ENCODE results near the gene PLCD3.

Gene PLCD3

GRCh38 chr17:45108051-45108450 lies 24.3 kb downstream of the PLCD3 start:
- Histone ChIP-seq H3K9ac (ENCODE audit: low read length) (no peak overlapping the region), H2AFZ (ENCODE audit: low read length) (no peak overlapping the region), H3K4me3 (ENCODE audit: low read length) (no peak overlapping the region), H3K9me2 (replicated peaks; ENCODE audit: insufficient read depth, low read length) (no peaks in the 10 kb centered on the region), H3K9me3 (replicated peaks; ENCODE audit: insufficient read depth, low read length) (no peaks in the 10 kb centered on the region), H3K4me1 (ENCODE audit: low read length) (no peaks in the 10 kb centered on the region), H3F3A (ENCODE audit: insufficient read depth, low read length) (no peaks in the 10 kb centered on the region), H3K27me3 (replicated peaks; ENCODE audit: insufficient read depth, low read length) (no peaks in the 10 kb centered on the region), H4K20me1 (ENCODE audit: insufficient read depth, low read length) (no peaks in the 10 kb centered on the region), H3K27ac (ENCODE audit: low read length) (no peak overlapping the region), H3K4me2 (ENCODE audit: low read depth, low read length) (no peak overlapping the region), H3K79me2 (ENCODE audit: low read length) (no peaks in the 10 kb centered on the region), H3K36me3 (replicated peaks; ENCODE audit: insufficient read depth, low read length) (peaks cover 8% of the 10 kb centered on the region; the same call in 1 of the 2 replicates)
- no peak for DNase-seq
- TF ChIP-seq EZH2 (optimal IDR thresholded peaks at IDR 0.05; ENCODE audit: low read depth, low read length) (no peak), EZH2phosphoT487 (IDR thresholded peaks at IDR 0.05; ENCODE audit: low read length) (no peak), CTCF (IDR thresholded peaks at IDR 0.05; ENCODE audit: low read length) (no peak)

- Histone ChIP-seq H3F3A (ENCODE audit: insufficient read depth, low read length) (no peaks in the 10 kb centered on the region), H3K9ac (ENCODE audit: low read length) (no peak overlapping the region), H3K27me3 (replicated peaks; ENCODE audit: insufficient read depth, low read length) (no peaks in the 10 kb centered on the region), H2AFZ (ENCODE audit: low read length) (no peak overlapping the region), H3K9me2 (replicated peaks; ENCODE audit: insufficient read depth, low read length) (no peaks in the 10 kb centered on the region), H4K20me1 (ENCODE audit: insufficient read depth, low read length) (no peaks in the 10 kb centered on the region), H3K9me3 (replicated peaks; ENCODE audit: insufficient read depth, low read length) (no peaks in the 10 kb centered on the region), H3K79me2 (ENCODE audit: low read length) (no peaks in the 10 kb centered on the region), H3K4me1 (ENCODE audit: low read length) (no peaks in the 10 kb centered on the region), H3K36me3 (replicated peaks; ENCODE audit: insufficient read depth, low read length) (peaks cover 8% of the 10 kb centered on the region; the same call in 1 of the 2 replicates), H3K27ac (ENCODE audit: low read length) (no peak overlapping the region), H3K4me2 (ENCODE audit: low read depth, low read length) (no peak overlapping the region), H3K4me3 (ENCODE audit: low read length) (no peak overlapping the region)
- no peak for DNase-seq
- TF ChIP-seq EZH2phosphoT487 (IDR thresholded peaks at IDR 0.05; ENCODE audit: low read length), result no peak
- no peak for TF ChIP-seq CTCF (IDR thresholded peaks at IDR 0.05; ENCODE audit: low read length)
- no peak for TF ChIP-seq EZH2 (optimal IDR thresholded peaks at IDR 0.05; ENCODE audit: low read depth, low read length)
Observed at GRCh38 chr17:45107293-45108010, 24.9 kb downstream of the PLCD3 start.

GRCh38 chr17:45106582-45106981 lies 25.7 kb downstream of the PLCD3 start:
- Histone ChIP-seq H3K36me3 (replicated peaks; ENCODE audit: insufficient read depth, low read length) (peaks cover 8% of the 10 kb centered on the region; the same call in 1 of the 2 replicates), H3K27me3 (replicated peaks; ENCODE audit: insufficient read depth, low read length) (no peaks in the 10 kb centered on the region), H3K79me2 (ENCODE audit: low read length) (no peaks in the 10 kb centered on the region), H3K9me3 (replicated peaks; ENCODE audit: insufficient read depth, low read length) (no peaks in the 10 kb centered on the region), H3K4me3 (ENCODE audit: low read length) (no peak overlapping the region), H3K9ac (ENCODE audit: low read length) (no peak overlapping the region), H3K4me2 (ENCODE audit: low read depth, low read length) (no peak overlapping the region), H3K9me2 (replicated peaks; ENCODE audit: insufficient read depth, low read length) (no peaks in the 10 kb centered on the region), H3K4me1 (ENCODE audit: low read length) (no peaks in the 10 kb centered on the region), H3F3A (ENCODE audit: insufficient read depth, low read length) (no peaks in the 10 kb centered on the region), H2AFZ (ENCODE audit: low read length) (no peak overlapping the region), H4K20me1 (ENCODE audit: insufficient read depth, low read length) (no peaks in the 10 kb centered on the region), H3K27ac (ENCODE audit: low read length) (no peak overlapping the region)
- DNase-seq, result no peak
- TF ChIP-seq EZH2phosphoT487 (IDR thresholded peaks at IDR 0.05; ENCODE audit: low read length) (no peak), CTCF (IDR thresholded peaks at IDR 0.05; ENCODE audit: low read length) (no peak), EZH2 (optimal IDR thresholded peaks at IDR 0.05; ENCODE audit: low read depth, low read length) (no peak)
